ENCODE measurements around the gene SF3A2. TPM values are rescaled to one million over a fixed set of nuclear protein-coding genes. Genes with fewer than 3 reads are reported as not detected.

SF3A2 gene
- total and polyA plus RNA-seq, 3 experiments from 2014 or later, result 36.2 to 138 (median 131) TPM

DNA sequence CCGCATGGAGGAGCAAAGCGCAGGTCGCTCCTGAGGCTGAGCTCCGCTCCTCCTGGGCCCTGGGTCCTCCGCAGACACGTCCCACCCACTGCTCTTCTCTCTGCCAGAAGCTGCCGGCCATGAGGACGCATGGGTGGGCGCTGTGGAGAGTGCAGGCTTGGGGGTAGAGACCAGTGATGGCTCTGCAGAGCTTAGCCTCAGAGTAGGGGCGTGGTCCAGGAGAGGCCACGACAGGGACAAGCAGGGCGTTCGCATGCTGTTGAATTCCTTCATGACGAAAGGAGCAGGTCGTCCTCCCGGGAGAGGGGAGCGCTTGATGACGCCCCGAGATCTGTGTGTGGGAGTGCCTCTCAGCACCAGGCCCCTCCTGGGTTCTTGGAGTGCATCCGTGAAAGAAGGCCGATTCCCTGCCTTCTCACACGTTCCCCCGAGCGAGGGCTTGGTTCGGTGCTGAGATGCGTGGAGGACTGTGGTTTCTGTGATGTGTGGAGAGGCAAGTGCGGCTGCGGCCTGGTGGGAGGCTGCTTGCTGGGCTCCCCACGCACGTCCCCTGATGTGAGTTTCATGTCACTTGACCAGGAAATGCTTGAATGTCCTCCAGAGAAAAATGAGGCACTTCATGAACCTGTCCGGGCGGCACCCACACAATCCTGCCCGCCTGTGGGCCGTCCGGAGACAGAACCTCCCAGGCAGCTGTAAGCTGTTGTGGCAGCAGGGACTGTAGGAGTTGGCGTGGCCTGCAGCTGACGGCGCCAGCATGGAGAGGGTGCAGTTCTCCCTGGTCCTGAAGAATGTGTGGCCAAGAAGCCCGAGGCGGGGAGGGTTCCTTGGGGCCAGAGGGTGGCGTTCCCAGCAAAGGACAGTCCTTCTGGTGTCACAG lies 4.5 kb downstream of the SF3A2 start:
- H3K36me3 Mint-ChIP-seq, result peaks cover 0 to 73% (median 9%) of the 10 kb centered on the region in 3 donors

DNA sequence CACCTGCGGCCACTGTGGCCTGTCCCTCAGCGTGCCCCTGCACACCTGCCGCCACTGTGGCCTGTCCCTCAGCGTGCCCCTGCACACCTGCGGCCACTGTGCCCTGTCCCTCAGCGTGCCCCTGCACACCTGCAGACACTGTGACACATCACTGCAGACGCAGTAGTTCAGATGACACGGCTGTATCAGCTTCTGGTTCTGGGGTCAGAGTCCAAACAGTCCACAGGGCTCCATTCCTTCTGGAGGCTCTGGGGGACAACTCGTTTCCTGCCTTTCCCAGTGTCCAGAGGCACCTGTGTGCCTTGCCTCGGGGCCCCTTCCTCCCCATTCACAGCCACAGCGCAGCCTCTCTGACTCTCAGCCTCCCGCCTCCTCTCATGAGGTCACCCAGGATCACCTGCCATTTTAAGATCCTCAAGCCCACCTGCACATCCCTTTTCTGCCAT lies 5.5 kb downstream of the SF3A2 start:
- Histone ChIP-seq H3K4me1 (ENCODE audit: insufficient read depth, low read length) (peaks cover 64% of the 10 kb centered on the region), H3K27me3 (ENCODE audit: insufficient read depth, low read length, poor library complexity, severe bottlenecking) (no peaks in the 10 kb centered on the region), H3K9me3 (ENCODE audit: low read length) (no peaks in the 10 kb centered on the region), H3K4me3 (ENCODE audit: low read length) (no peak overlapping the region), H3K36me3 (ENCODE audit: insufficient read depth, low read length) (peaks cover 40% of the 10 kb centered on the region), H3K27ac (ENCODE audit: low read depth, low read length) (no peak overlapping the region)
- Mint-ChIP-seq H3K36me3 (peaks cover 0 to 76% (median 7%) of the 10 kb centered on the region in 3 donors), H3K4me1 (peaks cover 52 to 58% (median 55%) of the 10 kb centered on the region in 3 donors), H3K9me3 (peaks cover 0 to 1% (median 0%) of the 10 kb centered on the region in 5 donors), H3K27ac (peak overlapping the region in 7 of 8 donors; percentile 61 to 94 (median 85)), H3K4me3 (peak overlapping the region; percentile 20 to 98 (median 45)), H3K27me3 (no peaks in the 10 kb centered on the region)
- no peak for DNase-seq
- ChIA-PET POLR2A (interaction anchor here (5.5 kb wide), 1 partner anchor 17 kb away, joined by 45 read pairs; no protein-coding TSS in a partner anchor), CTCF (interaction anchor here (5.9 kb wide), 1 partner anchor 31 kb away, joined by 70 read pairs; no protein-coding TSS in a partner anchor)

More for the DNA sequence above, 4.5 kb downstream of the SF3A2 start:
- peak overlapping the region; percentile 89 to 100 (median 98) for H3K4me3 Mint-ChIP-seq
- peak overlapping the region; percentile 69 to 99 (median 94) for H3K27ac Mint-ChIP-seq
- Histone ChIP-seq H3K36me3 (ENCODE audit: insufficient read depth, low read length) (peaks cover 30% of the 10 kb centered on the region), H3K4me3 (ENCODE audit: low read length) (peak overlapping the region; percentile 63), H3K27ac (ENCODE audit: low read depth, low read length) (peak overlapping the region; percentile 49), H3K27me3 (ENCODE audit: insufficient read depth, low read length, poor library complexity, severe bottlenecking) (no peaks in the 10 kb centered on the region), H3K9me3 (ENCODE audit: low read length) (no peaks in the 10 kb centered on the region), H3K4me1 (ENCODE audit: insufficient read depth, low read length) (peaks cover 66% of the 10 kb centered on the region)
- peaks cover 57 to 65% (median 62%) of the 10 kb centered on the region in 3 donors for H3K4me1 Mint-ChIP-seq
- POLR2A ChIA-PET, result interaction anchor here (0.5 to 5.5 kb wide), 5 partner anchors 11 to 73 kb away, joined by 3 to 69 read pairs (median 45); partner anchors contain the start of genes AMH and JSRP1
- peaks cover 0 to 1% (median 0%) of the 10 kb centered on the region in 5 donors for H3K9me3 Mint-ChIP-seq
- CTCF ChIA-PET, result interaction anchor here (1.3 to 5.9 kb wide), 4 partner anchors 12 to 85 kb away, joined by 4 to 70 read pairs (median 26); no protein-coding TSS in a partner anchor
- peaks cover 0 to 5% of the 10 kb centered on the region in 2 donors for H3K27me3 Mint-ChIP-seq
- DNase-seq, result no peak

GRCh38 chr19:2242816-2243215 lies 6.2 kb downstream of the SF3A2 start:
- Mint-ChIP-seq H3K9me3 (peaks cover 0 to 1% (median 0%) of the 10 kb centered on the region in 5 donors), H3K4me3 (peak overlapping the region in 3 of 7 donors; percentile 21 to 76 (median 24)), H3K36me3 (peaks cover 0 to 76% (median 7%) of the 10 kb centered on the region in 3 donors), H3K27ac (peak overlapping the region in 5 of 8 donors; percentile 20 to 92 (median 60)), H3K4me1 (peaks cover 46 to 52% (median 49%) of the 10 kb centered on the region in 3 donors), H3K27me3 (no peaks in the 10 kb centered on the region)
- Histone ChIP-seq H3K27me3 (ENCODE audit: insufficient read depth, low read length, poor library complexity, severe bottlenecking) (no peaks in the 10 kb centered on the region), H3K27ac (ENCODE audit: low read depth, low read length) (no peak overlapping the region), H3K36me3 (ENCODE audit: insufficient read depth, low read length) (peaks cover 43% of the 10 kb centered on the region), H3K4me1 (ENCODE audit: insufficient read depth, low read length) (peaks cover 57% of the 10 kb centered on the region), H3K9me3 (ENCODE audit: low read length) (no peaks in the 10 kb centered on the region), H3K4me3 (ENCODE audit: low read length) (no peak overlapping the region)
- ChIA-PET CTCF (interaction anchor here (1.2 kb wide), 1 partner anchor 21 kb away, joined by 4 read pairs; no protein-coding TSS in a partner anchor), POLR2A (no interaction called here)
- DNase-seq, result no peak

DNA sequence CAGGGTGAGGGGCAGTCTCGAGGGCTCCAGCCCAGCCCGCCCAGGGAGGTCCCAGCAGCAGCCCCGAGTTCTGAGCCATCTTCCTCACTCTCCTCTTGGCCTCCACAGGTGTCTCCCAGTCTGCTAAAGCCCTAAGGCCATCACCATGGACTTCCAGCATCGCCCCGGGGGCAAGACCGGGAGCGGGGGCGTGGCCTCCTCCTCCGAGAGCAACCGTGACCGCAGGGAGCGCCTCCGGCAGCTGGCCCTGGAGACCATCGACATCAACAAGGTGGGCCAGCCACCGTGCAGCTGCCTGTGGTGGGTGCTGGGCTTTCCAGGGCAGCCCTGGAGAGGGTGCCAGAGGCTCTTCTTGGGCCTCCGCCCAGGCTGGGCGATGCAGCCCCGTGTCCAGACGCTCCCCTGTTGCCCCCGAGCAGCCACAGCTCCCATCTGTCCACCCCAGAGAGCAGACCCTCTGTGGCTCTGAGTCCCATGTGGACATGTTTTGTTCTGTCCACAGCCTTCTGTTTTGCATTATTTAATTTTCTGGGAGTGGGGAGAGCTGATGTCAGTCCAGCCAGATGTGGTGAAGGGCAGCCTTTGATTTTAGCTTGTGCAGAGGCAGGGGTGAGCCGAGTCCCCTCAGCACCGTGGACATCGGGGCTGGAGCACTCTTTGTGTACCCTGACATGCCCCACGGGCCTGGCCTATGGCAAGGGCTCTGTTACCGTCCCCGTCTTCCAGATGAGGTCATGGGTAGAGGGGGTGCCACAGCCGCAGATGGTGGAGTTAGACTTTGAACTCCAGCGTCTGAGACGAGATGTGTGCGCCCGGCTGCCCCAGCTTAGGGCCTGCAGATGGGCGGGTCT lies 6.9 kb downstream of the SF3A2 start:
- peak overlapping the region in 1 of 8 donors; percentile 86 for H3K27ac Mint-ChIP-seq
- H3K27me3 ChIP-seq (ENCODE audit: insufficient read depth, low read length, poor library complexity, severe bottlenecking), result no peaks in the 10 kb centered on the region
- DNase-seq, result no peak
- H3K4me1 Mint-ChIP-seq, result peaks cover 39 to 45% (median 42%) of the 10 kb centered on the region in 3 donors
- H3K27ac ChIP-seq (ENCODE audit: low read depth, low read length), result no peak overlapping the region
- no peaks in the 10 kb centered on the region for H3K27me3 Mint-ChIP-seq
- POLR2A ChIA-PET, result no interaction called here
- CTCF ChIA-PET, result interaction anchor here (1.2 kb wide), 1 partner anchor 20 kb away, joined by 4 read pairs; no protein-coding TSS in a partner anchor
- H3K4me1 ChIP-seq (ENCODE audit: insufficient read depth, low read length), result peaks cover 50% of the 10 kb centered on the region
- no peaks in the 10 kb centered on the region for H3K9me3 ChIP-seq (ENCODE audit: low read length)
- peaks cover 0 to 73% (median 7%) of the 10 kb centered on the region in 3 donors for H3K36me3 Mint-ChIP-seq
- peak overlapping the region in 1 of 7 donors; percentile 76 for H3K4me3 Mint-ChIP-seq
- peaks cover 43% of the 10 kb centered on the region for H3K36me3 ChIP-seq (ENCODE audit: insufficient read depth, low read length)
- no peak overlapping the region for H3K4me3 ChIP-seq (ENCODE audit: low read length)
- peaks cover 0 to 1% (median 0%) of the 10 kb centered on the region in 5 donors for H3K9me3 Mint-ChIP-seq

- Mint-ChIP-seq H3K4me3 (no peak overlapping the region), H3K27me3 (no peaks in the 10 kb centered on the region), H3K4me1 (peaks cover 34 to 39% (median 36%) of the 10 kb centered on the region in 3 donors), H3K27ac (no peak overlapping the region), H3K36me3 (peaks cover 0 to 75% (median 7%) of the 10 kb centered on the region in 3 donors), H3K9me3 (peaks cover 0 to 1% (median 0%) of the 10 kb centered on the region in 5 donors)
- no peak overlapping the region for H3K27ac ChIP-seq (ENCODE audit: low read depth, low read length)
- no peaks in the 10 kb centered on the region for H3K9me3 ChIP-seq (ENCODE audit: low read length)
- H3K4me3 ChIP-seq (ENCODE audit: low read length), result no peak overlapping the region
- ChIA-PET POLR2A (no interaction called here), CTCF (no interaction called here)
- H3K27me3 ChIP-seq (ENCODE audit: insufficient read depth, low read length, poor library complexity, severe bottlenecking), result no peaks in the 10 kb centered on the region
- H3K4me1 ChIP-seq (ENCODE audit: insufficient read depth, low read length), result peaks cover 45% of the 10 kb centered on the region
- no peak for DNase-seq
- peaks cover 43% of the 10 kb centered on the region for H3K36me3 ChIP-seq (ENCODE audit: insufficient read depth, low read length)
These were observed 7.4 kb downstream of the SF3A2 start for GRCh38 chr19:2244125-2244411.

GRCh38 chr19:2244486-2244885 lies 7.9 kb downstream of the SF3A2 start:
- no peak overlapping the region for H3K4me3 Mint-ChIP-seq
- ChIA-PET CTCF (interaction anchor here (1.9 kb wide), 1 partner anchor 14 kb away, joined by 5 read pairs; no protein-coding TSS in a partner anchor), POLR2A (no interaction called here)

DNA sequence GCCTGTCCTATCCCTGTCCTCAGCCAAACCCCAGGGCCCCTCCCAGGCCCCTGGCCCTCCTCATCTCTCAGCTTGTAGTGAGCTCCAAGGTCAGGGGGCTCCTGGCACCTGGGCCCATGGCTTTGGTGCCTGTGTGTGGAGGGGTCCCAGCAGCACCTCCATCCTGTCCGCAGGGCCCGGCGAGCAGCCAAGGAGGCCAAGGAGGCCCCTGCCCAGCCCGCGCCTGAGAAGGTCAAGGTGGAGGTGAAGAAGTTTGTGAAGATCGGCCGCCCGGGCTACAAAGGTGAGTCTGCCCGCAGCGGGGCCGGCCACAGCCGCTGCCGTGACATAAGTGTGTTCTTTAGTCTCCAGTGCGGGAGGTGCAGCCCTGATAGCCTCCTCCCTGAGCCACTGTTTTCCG lies 8.6 kb downstream of the SF3A2 start:
- ChIA-PET POLR2A (no interaction called here), CTCF (interaction anchor here (1.9 kb wide), 1 partner anchor 14 kb away, joined by 5 read pairs; no protein-coding TSS in a partner anchor)
- Mint-ChIP-seq H3K36me3 (peaks cover 0 to 67% (median 3%) of the 10 kb centered on the region in 3 donors), H3K9me3 (peaks cover 0 to 1% (median 0%) of the 10 kb centered on the region in 5 donors), H3K27me3 (peaks cover 0 to 2% of the 10 kb centered on the region in 2 donors), H3K4me1 (peaks cover 24 to 28% (median 24%) of the 10 kb centered on the region in 3 donors), H3K27ac (no peak overlapping the region), H3K4me3 (no peak overlapping the region)
- Histone ChIP-seq H3K4me1 (ENCODE audit: insufficient read depth, low read length) (peaks cover 34% of the 10 kb centered on the region), H3K27me3 (ENCODE audit: insufficient read depth, low read length, poor library complexity, severe bottlenecking) (peaks cover 2% of the 10 kb centered on the region), H3K9me3 (ENCODE audit: low read length) (no peaks in the 10 kb centered on the region), H3K36me3 (ENCODE audit: insufficient read depth, low read length) (peaks cover 43% of the 10 kb centered on the region), H3K27ac (ENCODE audit: low read depth, low read length) (no peak overlapping the region), H3K4me3 (ENCODE audit: low read length) (no peak overlapping the region)
- DNase-seq, result no peak

More at GRCh38 chr19:2244486-2244885, 7.9 kb downstream of the SF3A2 start:
- Mint-ChIP-seq H3K4me1 (peaks cover 30 to 36% (median 32%) of the 10 kb centered on the region in 3 donors), H3K9me3 (peaks cover 0 to 1% (median 0%) of the 10 kb centered on the region in 5 donors), H3K27me3 (no peaks in the 10 kb centered on the region), H3K36me3 (peaks cover 0 to 73% (median 6%) of the 10 kb centered on the region in 3 donors), H3K27ac (peak overlapping the region in 1 of 8 donors; percentile 72)
- DNase-seq, result no peak
- Histone ChIP-seq H3K9me3 (ENCODE audit: low read length) (no peaks in the 10 kb centered on the region), H3K27me3 (ENCODE audit: insufficient read depth, low read length, poor library complexity, severe bottlenecking) (no peaks in the 10 kb centered on the region), H3K27ac (ENCODE audit: low read depth, low read length) (no peak overlapping the region), H3K4me1 (ENCODE audit: insufficient read depth, low read length) (peaks cover 41% of the 10 kb centered on the region), H3K36me3 (ENCODE audit: insufficient read depth, low read length) (peaks cover 43% of the 10 kb centered on the region), H3K4me3 (ENCODE audit: low read length) (no peak overlapping the region)

Measured in CD8-positive, alpha-beta memory T cell (primary cell).